Measurements from ENCODE around the gene SMAD3.

Gene SMAD3

DNA sequence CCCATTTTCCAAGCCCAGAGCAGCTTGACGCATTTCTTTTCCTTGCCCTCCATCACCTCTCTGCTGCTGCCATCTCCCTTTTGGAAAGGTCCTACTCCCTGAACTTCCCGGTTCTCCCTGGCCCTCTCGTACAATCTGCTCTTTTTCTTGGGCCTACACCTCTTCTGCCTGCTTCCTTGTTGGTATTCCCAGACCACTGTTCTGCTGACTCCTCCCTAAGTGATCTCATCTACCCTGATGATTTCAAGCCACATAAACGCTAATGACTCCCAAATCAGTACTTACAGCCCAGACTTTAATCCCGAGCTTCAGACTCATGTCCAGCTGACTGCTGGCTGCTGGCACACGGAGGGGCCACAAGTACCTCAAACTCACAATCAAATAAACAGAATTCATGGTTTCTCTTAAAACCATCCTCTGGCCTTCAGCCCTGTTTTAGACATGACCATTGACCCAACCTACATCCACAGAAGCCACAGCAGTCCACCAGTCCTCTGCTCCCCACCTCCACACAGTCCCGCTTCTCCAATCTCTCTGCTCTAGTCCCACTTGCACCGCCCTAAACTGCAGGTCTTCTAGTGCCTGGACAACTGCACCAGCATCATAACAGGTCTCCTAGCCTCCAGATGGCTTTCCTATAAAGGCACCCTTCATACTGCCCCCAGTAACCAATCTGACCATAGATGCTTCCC, 131.4 kb downstream of the SMAD3 start (continued):
- TF ChIP-seq PATZ1 (tag by site-specific recombination; IDR thresholded peaks at IDR 0.05) (peak; percentile 64), ZSCAN4 (tag by site-specific recombination; IDR thresholded peaks at IDR 0.05) (no peak), YY2 (tag by site-specific recombination; IDR thresholded peaks at IDR 0.05) (no peak), ZNF398 (tag by site-specific recombination; IDR thresholded peaks at IDR 0.05) (no peak), ZNF747 (tag by site-specific recombination; IDR thresholded peaks at IDR 0.05) (no peak), ZNF202 (tag by site-specific recombination; IDR thresholded peaks at IDR 0.05; ENCODE audit: borderline replicate concordance) (no peak), ZNF530 (tag by site-specific recombination; IDR thresholded peaks at IDR 0.05; ENCODE audit: low read depth) (no peak), ZEB2 (tag by site-specific recombination; IDR thresholded peaks at IDR 0.05) (peak; percentile 76), ZBTB21 (tag by site-specific recombination; IDR thresholded peaks at IDR 0.05) (0 out of 2 replicates have a peak, but pooled peaks have one; percentile 12), ZNF426 (tag by site-specific recombination; IDR thresholded peaks at IDR 0.05) (no peak), SP3 (tag by site-specific recombination; IDR thresholded peaks at IDR 0.05) (no peak), ZNF341 (tag by site-specific recombination; IDR thresholded peaks at IDR 0.05; ENCODE audit: low read depth) (no peak), GLI4 (tag by site-specific recombination; IDR thresholded peaks at IDR 0.05) (no peak), HOXA7 (CRISPR knock-in tag; IDR thresholded peaks at IDR 0.05; ENCODE audit: borderline replicate concordance) (no peak), PRDM2 (tag by site-specific recombination; IDR thresholded peaks at IDR 0.05; ENCODE audit: borderline replicate concordance) (no peak), ZNF514 (tag by site-specific recombination; IDR thresholded peaks at IDR 0.05) (no peak), OVOL3 (tag by site-specific recombination; IDR thresholded peaks at IDR 0.05) (no peak), ZBTB1 (tag by site-specific recombination; IDR thresholded peaks at IDR 0.05) (no peak), ZBTB7A (tag by site-specific recombination; IDR thresholded peaks at IDR 0.05; ENCODE audit: low read depth) (no peak), ZNF394 (tag by site-specific recombination; IDR thresholded peaks at IDR 0.05; ENCODE audit: borderline replicate concordance) (peak; percentile 60; the same call in 1 of the 2 replicates), ZNF623 (tag by site-specific recombination; IDR thresholded peaks at IDR 0.05) (no peak)
- TF ChIP-seq, protein P1, sequence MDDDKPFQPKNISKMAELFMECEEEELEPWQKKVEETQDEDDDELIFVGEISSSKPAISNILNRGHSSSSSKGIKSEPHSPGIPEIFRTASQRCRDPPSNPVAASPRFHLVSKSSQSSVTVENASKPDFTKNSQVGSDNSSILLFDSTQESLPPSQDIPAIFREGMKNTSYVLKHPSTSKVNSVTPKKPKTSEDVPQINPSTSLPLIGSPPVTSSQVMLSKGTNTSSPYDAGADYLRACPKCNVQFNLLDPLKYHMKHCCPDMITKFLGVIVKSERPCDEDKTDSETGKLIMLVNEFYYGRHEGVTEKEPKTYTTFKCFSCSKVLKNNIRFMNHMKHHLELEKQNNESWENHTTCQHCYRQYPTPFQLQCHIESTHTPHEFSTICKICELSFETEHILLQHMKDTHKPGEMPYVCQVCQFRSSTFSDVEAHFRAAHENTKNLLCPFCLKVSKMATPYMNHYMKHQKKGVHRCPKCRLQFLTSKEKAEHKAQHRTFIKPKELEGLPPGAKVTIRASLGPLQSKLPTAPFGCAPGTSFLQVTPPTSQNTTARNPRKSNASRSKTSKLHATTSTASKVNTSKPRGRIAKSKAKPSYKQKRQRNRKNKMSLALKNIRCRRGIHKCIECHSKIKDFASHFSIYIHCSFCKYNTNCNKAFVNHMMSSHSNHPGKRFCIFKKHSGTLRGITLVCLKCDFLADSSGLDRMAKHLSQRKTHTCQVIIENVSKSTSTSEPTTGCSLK (tag by site-specific recombination; IDR thresholded peaks at IDR 0.05): no peak
- TF ChIP-seq, protein P2, sequence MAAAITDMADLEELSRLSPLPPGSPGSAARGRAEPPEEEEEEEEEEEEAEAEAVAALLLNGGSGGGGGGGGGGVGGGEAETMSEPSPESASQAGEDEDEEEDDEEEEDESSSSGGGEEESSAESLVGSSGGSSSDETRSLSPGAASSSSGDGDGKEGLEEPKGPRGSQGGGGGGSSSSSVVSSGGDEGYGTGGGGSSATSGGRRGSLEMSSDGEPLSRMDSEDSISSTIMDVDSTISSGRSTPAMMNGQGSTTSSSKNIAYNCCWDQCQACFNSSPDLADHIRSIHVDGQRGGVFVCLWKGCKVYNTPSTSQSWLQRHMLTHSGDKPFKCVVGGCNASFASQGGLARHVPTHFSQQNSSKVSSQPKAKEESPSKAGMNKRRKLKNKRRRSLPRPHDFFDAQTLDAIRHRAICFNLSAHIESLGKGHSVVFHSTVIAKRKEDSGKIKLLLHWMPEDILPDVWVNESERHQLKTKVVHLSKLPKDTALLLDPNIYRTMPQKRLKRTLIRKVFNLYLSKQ (tag by site-specific recombination; IDR thresholded peaks at IDR 0.05; ENCODE audit: borderline replicate concordance): no peak
